HuH-7 (cell line): ENCODE results near the gene LTB.

Experiments
- DNase-seq: peaks from one replicate; pipeline ENCODE4 v3.0.0; 2011; ENCODE audit warnings: low spot score

Gene LTB

GRCh38 chr6:31575335-31575901, 6.8 kb downstream of the LTB start, which contains the start of gene TNF:
Gene TNF (plus strand): TSS chr6:31575565. CDS start chr6:31575742, 177 bp downstream.
- DNase-seq, result no peak

GRCh38 chr6:31574106-31575061, 7.8 kb downstream of the LTB start:
- no peak for DNase-seq

- no peak for DNase-seq
These were observed 8.8 kb downstream of the LTB start for GRCh38 chr6:31573239-31574105.

- no peak for DNase-seq
These were observed 9.9 kb downstream of the LTB start, which contains the start of gene LTA for GRCh38 chr6:31572041-31572911. Gene LTA (plus strand): TSS chr6:31572289. CDS start chr6:31572743, 454 bp downstream.

GRCh38 chr6:31569861-31570536, 12.2 kb downstream of the LTB start:
- no peak for DNase-seq

- no peak for DNase-seq
These were observed 13.7 kb downstream of the LTB start for GRCh38 chr6:31568537-31568961.

- no peak for DNase-seq
These were observed 14.5 kb downstream of the LTB start for GRCh38 chr6:31567531-31568370.

GRCh38 chr6:31560697-31561058, 21.5 kb downstream of the LTB start:
- DNase-seq, result no peak

GRCh38 chr6:31559958-31560696, 22.1 kb downstream of the LTB start:
- DNase-seq, result no peak

GRCh38 chr6:31559606-31559957, 22.6 kb downstream of the LTB start:
- no peak for DNase-seq

GRCh38 chr6:31558631-31559500, 23.4 kb downstream of the LTB start:
- no peak for DNase-seq

GRCh38 chr6:31558318-31558625, 24.0 kb downstream of the LTB start:
- no peak for DNase-seq

- DNase-seq, result no peak
These were observed 24.5 kb downstream of the LTB start for GRCh38 chr6:31557443-31558317.

- no peak for DNase-seq
These were observed 25.9 kb downstream of the LTB start for GRCh38 chr6:31556307-31556706.

GRCh38 chr6:31551371-31551770, 30.9 kb downstream of the LTB start:
- peak; percentile 42 for DNase-seq

- no peak for DNase-seq
These were observed 33.7 kb downstream of the LTB start for GRCh38 chr6:31548544-31548873.

- DNase-seq, result no peak
These were observed 34.3 kb downstream of the LTB start for GRCh38 chr6:31547727-31548543.
